K562 (cell line): Measurements from ENCODE around the gene TRABD2B. TPM values are rescaled to one million over a fixed set of nuclear protein-coding genes. Genes with fewer than 3 reads are reported as not detected.

Experiments used
- ATAC-seq: fragments of 200-7000 bp; cut with Tn5 transposase; 3 replicates; pipeline ENCODE4 v1.9.1; 2020; ENCODE audit warnings: moderate library complexity
- BruUV-seq: library from RNA; stranded (reverse); fragments of 400-500 nt; replicated peaks from 2 replicates; lab custom pipeline; 2021; lab: Mats Ljungman, UMichigan
- CTCF ChIA-PET: fragments of 300-600 bp; formaldehyde crosslinking; extraction: SDS; loops from one replicate; lab custom pipeline; 2021; ENCODE audit warnings: low intra/inter-chr PET ratio; lab: Yijun Ruan, JAX
- POLR2A ChIA-PET: fragments of 300-600, 350-650 bp; sonication (Branson Sonifier 250); formaldehyde crosslinking; extraction: SDS; loops from one replicate; lab custom pipeline; 2021; ENCODE audit warnings: antibody characterized with exemption, inconsistent platforms; lab: Yijun Ruan, JAX
- DNase-seq, 4 experiments: peaks; one replicate each; pipeline versions ENCODE4 v3.0.0 to v3.0.0-alpha.2; 2011 to 2018; ENCODE audit warnings: low spot score in 3 of 4, mixed read lengths in 3 of 4; ENCODE audit errors: extremely low read depth in 1 of 4
- FAIRE-seq: peaks from 2 replicates; lab custom pipeline; 2011; peaks lifted over from hg19 to GRCh38; lab: Jason Lieb, UNC
- H2AFZ ChIP-seq: 2 replicates; pipeline ENCODE4 v1.6.0; 2011; ENCODE audit warnings: low read depth, low read length, control low read depth, inconsistent platforms
- H3K27ac ChIP-seq: fragments of 200-600 bp; 3 replicates; pipeline ENCODE4 v1.8.0; 2011; ENCODE audit warnings: low read depth, mild to moderate bottlenecking, control low read depth, inconsistent platforms, low read length, moderate library complexity, mixed read lengths; ENCODE audit errors: extremely low read depth
- H3K27me3 ChIP-seq, 2 experiments: fragments of 300-600 bp in 1 of 2; 2 replicates in 1 of 2; 3 replicates in 1 of 2; pipeline versions ENCODE4 v1.6.0 to v1.8.0; 2011; ENCODE audit warnings: inconsistent platforms in 2 of 2, low read length in 2 of 2, mild to moderate bottlenecking in 1 of 2, mixed read lengths in 1 of 2, moderate library complexity in 1 of 2; ENCODE audit not compliant: control insufficient read depth in 2 of 2, insufficient read depth in 2 of 2
- H3K36me3 ChIP-seq: fragments of 300-600 bp; 3 replicates; pipeline ENCODE4 v1.8.0; 2011; ENCODE audit warnings: mild to moderate bottlenecking, low read length, inconsistent platforms; ENCODE audit not compliant: control insufficient read depth, insufficient read depth
- H3K4me1 ChIP-seq, 2 experiments: fragments of 200-600 bp in 1 of 2; replicated peaks in 1 of 2; 2 replicates in 1 of 2; 3 replicates in 1 of 2; pipeline versions ENCODE4 v1.5.1 to v1.8.0; 2011; ENCODE audit warnings: inconsistent platforms in 2 of 2, low read length in 2 of 2, mild to moderate bottlenecking in 1 of 2, mixed read lengths in 1 of 2, moderate library complexity in 1 of 2; ENCODE audit not compliant: control insufficient read depth in 2 of 2, insufficient read depth in 2 of 2
- H3K4me2 ChIP-seq: 2 replicates; pipeline ENCODE4 v1.6.1; 2011; ENCODE audit warnings: low read length, control low read depth, inconsistent platforms, mixed read lengths; ENCODE audit not compliant: insufficient read depth
- H3K4me3 ChIP-seq: fragments of 200-600 bp; sonication (generic), shearing (Covaris generic); 2 replicates; pipeline ENCODE4 v1.5.1; 2016; ENCODE audit warnings: control low read depth, inconsistent platforms
- H3K79me2 ChIP-seq: fragments of 200-600 bp; 3 replicates; pipeline ENCODE4 v1.8.0; 2011; ENCODE audit warnings: low read length, inconsistent platforms; ENCODE audit not compliant: control insufficient read depth, insufficient read depth
- H3K9ac ChIP-seq, 2 experiments: 2 replicates each; pipeline versions ENCODE4 v1.6.0 to v1.6.1; 2011; ENCODE audit warnings: low read depth in 2 of 2, low read length in 2 of 2, control low read depth in 1 of 2, inconsistent platforms in 1 of 2, mild to moderate bottlenecking in 1 of 2, mixed read lengths in 1 of 2; ENCODE audit not compliant: insufficient read depth in 1 of 2
- H3K9me1 ChIP-seq: one replicate; pipeline ENCODE4 v1.6.0; 2011; ENCODE audit warnings: inconsistent platforms, mild to moderate bottlenecking, low read length, moderate library complexity; ENCODE audit not compliant: control insufficient read depth, insufficient read depth
- H3K9me3 ChIP-seq: replicated peaks from 2 replicates; pipeline ENCODE4 v1.5.1; 2011; ENCODE audit warnings: low read depth, low read length, inconsistent platforms; ENCODE audit not compliant: control insufficient read depth, insufficient read depth
- H4K20me1 ChIP-seq: replicated peaks from 2 replicates; pipeline ENCODE4 v1.6.1; 2011; ENCODE audit warnings: low read length, inconsistent platforms, mixed read lengths; ENCODE audit not compliant: control insufficient read depth, insufficient read depth
- CTBP1 ChIP-seq: fragments of 450-650 bp; IDR thresholded peaks from 2 replicates; pipeline ENCODE4 v1.6.1; 2016; ENCODE audit warnings: borderline replicate concordance
- FOS ChIP-seq: IDR thresholded peaks from 3 replicates; pipeline ENCODE4 v1.6.1; 2011; ENCODE audit not compliant: insufficient read length; ENCODE audit errors: extremely low read depth
- HOXB6 ChIP-seq: fragments of 250-450 bp; sonication (Bioruptor Pico); IDR thresholded peaks from 2 replicates; pipeline ENCODE4 v1.5.1; 2022; ENCODE audit warnings: mild to moderate bottlenecking, borderline replicate concordance
- NR4A1 ChIP-seq, 2 experiments: fragments of 250-450 bp in 1 of 2; fragments of 450-650 bp in 1 of 2; sonication (Bioruptor Pico) in 1 of 2; IDR thresholded peaks; 2 replicates each; pipeline versions ENCODE4 v1.4.0 to v1.6.1; 2016 to 2020; ENCODE audit warnings: mild to moderate bottlenecking in 2 of 2, missing compliant biosample characterization in 1 of 2, missing genetic modification characterization in 1 of 2, moderate library complexity in 1 of 2
- PHB2 ChIP-seq: fragments of 450-650 bp; IDR thresholded peaks from 2 replicates; pipeline ENCODE4 v1.6.1; 2017; ENCODE audit warnings: low read depth
- RNF219 ChIP-seq: fragments of 250-450 bp; sonication (Bioruptor Pico); IDR thresholded peaks from 2 replicates; pipeline ENCODE4 v1.5.0; 2022; ENCODE audit warnings: mild to moderate bottlenecking
- TSC22D4 ChIP-seq: fragments of 450-650 bp; IDR thresholded peaks from 2 replicates; pipeline ENCODE4 v1.6.1; 2016; ENCODE audit warnings: missing genetic modification characterization, missing biosample characterization, control low read depth
- ZNF197 ChIP-seq: fragments of 200-800 bp; sonication (Bioruptor generic); IDR thresholded peaks from 2 replicates; pipeline ENCODE4 v1.6.1; 2016; ENCODE audit warnings: low read depth, missing genetic modification characterization, missing compliant biosample characterization
- WGBS: fragments of 100-300 bp; shearing (Covaris generic); methylation state at CpG from one replicate; pipeline ENCODE4 v1.1.6; 2016; ENCODE audit warnings: low coverage, mixed read lengths; ENCODE audit not compliant: insufficient coverage; ENCODE audit errors: missing lambda C conversion rate; 5-methylcytosine and 5-hydroxymethylcytosine counted together
- in situ Hi-C: fragments of 300-500 bp; cut with MboI; formaldehyde crosslinking; loops from 4 replicates; pipeline ENCODE4 v1.15.0; 2018; ENCODE audit warnings: inconsistent platforms, mixed read lengths
- intact Hi-C: fragments of 100-400 bp; cut with micrococcal nuclease; formaldehyde crosslinking; loops from 2 replicates; pipeline ENCODE4 v1.14.2; 2022
- polyA plus RNA-seq, 8 experiments: library from polyadenylated mRNA; depleted of rRNA in 4 of 8; stranded (reverse) in 5 of 8; unstranded in 3 of 8; fragments of >200 nt; fragmentation: Nextera tagmentation in 2 of 8; fragmentation: Illumina TruSeq in 1 of 8; extraction: Ambion mirVana in 2 of 8; extraction: Trizol in 1 of 8; gene quantifications; 2 replicates each; pipeline versions ENCODE4 v1.2.1 to v1.2.3, GENCODE V29; 2011 to 2014; ENCODE audit warnings: inconsistent platforms in 1 of 8, missing spikeins in 1 of 8
- total RNA-seq, 7 experiments: library from RNA; depleted of rRNA in 6 of 7; stranded (reverse); fragments of >200 nt in 6 of 7; fragmentation: Illumina TruSeq in 2 of 7; extraction: Trizol in 2 of 7; gene quantifications; 2 replicates each; pipeline versions ENCODE4 v1.2.1 to v1.2.3, GENCODE V29; 2011 to 2021; ENCODE audit warnings: low replicate concordance in 1 of 7

The TRABD2B gene
- total and polyA plus RNA-seq, 9 of the 15 experiments (the other 6 are each of a cell fraction or from before 2014, with no cell fraction given), result not detected

- TF ChIP-seq FOS, result no peak
Measured at GRCh38 chr1:47868348-47868676, 128.9 kb downstream of the TRABD2B start (continued).

- ChIA-PET CTCF (no interaction called here), POLR2A (no interaction called here)
- no TSS peak for BruUV-seq
- H3K36me3 ChIP-seq, result no peaks in the 10 kb centered on the region
- no peaks in the 10 kb centered on the region for H3K9me1 ChIP-seq
- no peak overlapping the region for H3K27ac ChIP-seq
- no peaks in the 10 kb centered on the region for H3K4me1 ChIP-seq
- no peaks in the 10 kb centered on the region for H3K9me3 ChIP-seq
- H3K4me2 ChIP-seq, result no peak overlapping the region
- in situ Hi-C loops, result no loop called here
- FAIRE-seq, result no peak
- peaks cover 0 to 15% of the 10 kb centered on the region in 2 experiments; a peak in 1 of 5 replicates for H3K27me3 ChIP-seq
- no peaks in the 10 kb centered on the region for H3K79me2 ChIP-seq
- H3K4me3 ChIP-seq, result no peak overlapping the region
- no peak for DNase-seq
- WGBS, result 0% methylated on average over 8 of the region's 8 CpGs
- no peak overlapping the region for H3K9ac ChIP-seq
- intact Hi-C loops, result no loop called here
- H4K20me1 ChIP-seq, result 0 out of 2 replicates have a peak, but pooled peaks cover 9% of the 10 kb centered on the region
- H2AFZ ChIP-seq, result no peak overlapping the region
- TF ChIP-seq HOXB6 (CRISPR knock-in tag) (no peak), RNF219 (no peak), PHB2 (no peak), TSC22D4 (tag) (no peak), NR4A1 (CRISPR knock-in tag; IDR thresholded peaks at IDR 0.05) (no peak), NR4A1 (tag; IDR thresholded peaks at IDR 0.05) (no peak), ZNF197 (no peak), CTBP1 (no peak)
- ATAC-seq, result no peak
Measured at GRCh38 chr1:47867438-47868347, 129.5 kb downstream of the TRABD2B start.
